ENCODE results near the gene CGA. TPM values are rescaled to one million over a fixed set of nuclear protein-coding genes. Genes with fewer than 3 reads are reported as not detected.
A peak's percentile ranks its signal among the peaks of the same experiment; 100 is the strongest.

The CGA gene
- total RNA-seq, 1 donor from 2014 or later, result not detected

- H3K9me3 Mint-ChIP-seq (ENCODE audit: low read depth), result no peaks in the 10 kb centered on the region
- peak; percentile 85 for TF ChIP-seq CTCF (IDR thresholded peaks at IDR 0.05)
- peaks cover 36% of the 10 kb centered on the region for H3K27me3 Mint-ChIP-seq (ENCODE audit: low read depth)
- H3K36me3 Mint-ChIP-seq (ENCODE audit: low read depth), result peaks cover 1% of the 10 kb centered on the region
- H3K4me3 Mint-ChIP-seq (ENCODE audit: unreplicated experiment), result no peak overlapping the region
- no peak for DNase-seq (ENCODE audit: low spot score)
- peaks cover 3% of the 10 kb centered on the region for H3K4me1 Mint-ChIP-seq (ENCODE audit: low read depth)
- H3K27ac Mint-ChIP-seq (ENCODE audit: unreplicated experiment), result no peak overlapping the region
Measured at GRCh38 chr6:87078983-87079616, 15.8 kb downstream of the CGA start.

GRCh38 chr6:87075168-87075567, 19.7 kb downstream of the CGA start:
- Mint-ChIP-seq H3K27me3 (ENCODE audit: low read depth) (peaks cover 24% of the 10 kb centered on the region), H3K27ac (ENCODE audit: unreplicated experiment) (no peak overlapping the region), H3K4me1 (ENCODE audit: low read depth) (peaks cover 4% of the 10 kb centered on the region), H3K36me3 (ENCODE audit: low read depth) (no peaks in the 10 kb centered on the region), H3K9me3 (ENCODE audit: low read depth) (no peaks in the 10 kb centered on the region), H3K4me3 (ENCODE audit: unreplicated experiment) (no peak overlapping the region)
- no peak for DNase-seq (ENCODE audit: low spot score)
- TF ChIP-seq CTCF (IDR thresholded peaks at IDR 0.05), result no peak

- Mint-ChIP-seq H3K4me1 (ENCODE audit: low read depth) (peaks cover 4% of the 10 kb centered on the region), H3K27ac (ENCODE audit: unreplicated experiment) (no peak overlapping the region), H3K27me3 (ENCODE audit: low read depth) (peaks cover 21% of the 10 kb centered on the region), H3K9me3 (ENCODE audit: low read depth) (no peaks in the 10 kb centered on the region), H3K36me3 (ENCODE audit: low read depth) (no peaks in the 10 kb centered on the region), H3K4me3 (ENCODE audit: unreplicated experiment) (no peak overlapping the region)
- no peak for DNase-seq (ENCODE audit: low spot score)
- TF ChIP-seq CTCF (IDR thresholded peaks at IDR 0.05), result no peak
Measured at GRCh38 chr6:87074101-87074621, 20.7 kb downstream of the CGA start.

GRCh38 chr6:87071683-87072082, 23.2 kb downstream of the CGA start:
- Mint-ChIP-seq H3K36me3 (ENCODE audit: low read depth) (no peaks in the 10 kb centered on the region), H3K4me1 (ENCODE audit: low read depth) (peaks cover 4% of the 10 kb centered on the region), H3K4me3 (ENCODE audit: unreplicated experiment) (no peak overlapping the region), H3K27ac (ENCODE audit: unreplicated experiment) (no peak overlapping the region), H3K9me3 (ENCODE audit: low read depth) (no peaks in the 10 kb centered on the region), H3K27me3 (ENCODE audit: low read depth) (peaks cover 33% of the 10 kb centered on the region)
- TF ChIP-seq CTCF (IDR thresholded peaks at IDR 0.05), result no peak
- DNase-seq (ENCODE audit: low spot score), result no peak

- H3K36me3 Mint-ChIP-seq (ENCODE audit: low read depth), result no peaks in the 10 kb centered on the region
- DNase-seq (ENCODE audit: low spot score), result no peak
- H3K27ac Mint-ChIP-seq (ENCODE audit: unreplicated experiment), result no peak overlapping the region
- H3K9me3 Mint-ChIP-seq (ENCODE audit: low read depth), result no peaks in the 10 kb centered on the region
- no peak overlapping the region for H3K4me3 Mint-ChIP-seq (ENCODE audit: unreplicated experiment)
- no peak for TF ChIP-seq CTCF (IDR thresholded peaks at IDR 0.05)
- H3K4me1 Mint-ChIP-seq (ENCODE audit: low read depth), result peaks cover 7% of the 10 kb centered on the region
- H3K27me3 Mint-ChIP-seq (ENCODE audit: low read depth), result peaks cover 35% of the 10 kb centered on the region
Measured at GRCh38 chr6:87070741-87071140, 24.2 kb downstream of the CGA start.

All from chondrocyte (in vitro differentiated cells).